Activated T-helper 1 cell treated with anti-CD3 and anti-CD28 coated beads, Interleukin-12 subunit alpha, Interleukin-12 subunit beta, Interleukin-2, Interleukin-4 antibody, amounts not matched to agents 30 ng/mL and 10 ng/mL and 1 ng/mL, durations not matched to agents 14 hours and 24 hours and 36 hours (primary cell): Measurements from ENCODE around the gene OBP2B. TPM values are rescaled to one million over a fixed set of nuclear protein-coding genes. Genes with fewer than 3 reads are reported as not detected.
"Not testable (repeated sequence)": the region's sequence is repeated elsewhere in the genome, so short reads cannot be mapped to it uniquely, and the experiment has no call there.

Experiments used
- DNase-seq: peaks from one replicate; pipeline ENCODE4 v3.0.0; 2021; ENCODE audit warnings: low spot score
- H3K27ac Mint-ChIP-seq: one replicate; pipeline ENCODE4 v1.8.0; 2021; ENCODE audit warnings: mild to moderate bottlenecking, mixed read lengths
- H3K27me3 Mint-ChIP-seq: one replicate; pipeline ENCODE4 v1.8.0; 2022; ENCODE audit warnings: mild to moderate bottlenecking, moderate library complexity, mixed read lengths; ENCODE audit not compliant: insufficient read depth
- H3K36me3 Mint-ChIP-seq: one replicate; pipeline ENCODE4 v1.8.0; 2021; ENCODE audit warnings: low read depth, mixed read lengths
- H3K4me1 Mint-ChIP-seq: one replicate; pipeline ENCODE4 v1.8.0; 2021; ENCODE audit warnings: low read depth, mixed read lengths
- H3K4me3 Mint-ChIP-seq: one replicate; pipeline ENCODE4 v1.8.0; 2021; ENCODE audit warnings: mild to moderate bottlenecking, moderate library complexity, mixed read lengths
- H3K9me3 Mint-ChIP-seq: one replicate; pipeline ENCODE4 v1.8.0; 2021; ENCODE audit warnings: mixed read lengths
- intact Hi-C: fragments of 100-400 bp; cut with micrococcal nuclease; formaldehyde crosslinking; loops from one replicate; pipeline ENCODE4 v1.15.1; 2024
- total RNA-seq: library from RNA; stranded (reverse); gene quantifications from 2 replicates; pipeline ENCODE4 v1.2.3, GENCODE V29; 2022

Gene OBP2B
- total RNA-seq, 1 donor from 2014 or later: not detected

- intact Hi-C loops: no loop called here
- H3K36me3 Mint-ChIP-seq: no peaks in the 10 kb centered on the region
- no peak for DNase-seq
- no peak overlapping the region for H3K27ac Mint-ChIP-seq
- peaks cover 12% of the 10 kb centered on the region for H3K27me3 Mint-ChIP-seq
- no peak overlapping the region for H3K4me3 Mint-ChIP-seq
- H3K4me1 Mint-ChIP-seq: peaks cover 14% of the 10 kb centered on the region
- H3K9me3 Mint-ChIP-seq: no peaks in the 10 kb centered on the region
Measured at GRCh38 chr9:133235549-133236222, 26.6 kb upstream of the OBP2B start.

- peaks cover 12% of the 10 kb centered on the region for H3K27me3 Mint-ChIP-seq
- intact Hi-C loops: no loop called here
- DNase-seq: no peak
- no peak overlapping the region for H3K27ac Mint-ChIP-seq
- H3K4me1 Mint-ChIP-seq: peaks cover 14% of the 10 kb centered on the region
- no peaks in the 10 kb centered on the region for H3K9me3 Mint-ChIP-seq
- H3K36me3 Mint-ChIP-seq: no peaks in the 10 kb centered on the region
- H3K4me3 Mint-ChIP-seq: no peak overlapping the region
Measured at GRCh38 chr9:133234577-133235322, 25.7 kb upstream of the OBP2B start.

GRCh38 chr9:133233681-133234432, 24.8 kb upstream of the OBP2B start:
- Mint-ChIP-seq H3K36me3 (no peaks in the 10 kb centered on the region), H3K4me3 (no peak overlapping the region), H3K27me3 (peaks cover 10% of the 10 kb centered on the region), H3K4me1 (peaks cover 11% of the 10 kb centered on the region), H3K9me3 (no peaks in the 10 kb centered on the region), H3K27ac (no peak overlapping the region)
- DNase-seq: no peak
- intact Hi-C loops: no loop called here

GRCh38 chr9:133231934-133232568, 23.0 kb upstream of the OBP2B start:
- H3K4me3 Mint-ChIP-seq, H3K36me3 Mint-ChIP-seq, intact Hi-C loops, H3K4me1 Mint-ChIP-seq, H3K9me3 Mint-ChIP-seq, DNase-seq, H3K27ac Mint-ChIP-seq, H3K27me3 Mint-ChIP-seq: not testable (repeated sequence)

GRCh38 chr9:133230514-133230913, 21.5 kb upstream of the OBP2B start:
- DNase-seq, H3K27ac Mint-ChIP-seq, H3K36me3 Mint-ChIP-seq, H3K4me3 Mint-ChIP-seq, H3K4me1 Mint-ChIP-seq, H3K9me3 Mint-ChIP-seq, H3K27me3 Mint-ChIP-seq, intact Hi-C loops: not testable (repeated sequence)

GRCh38 chr9:133230093-133230492, 21.0 kb upstream of the OBP2B start:
- intact Hi-C loops: no loop called here
- Mint-ChIP-seq H3K27me3 (peaks cover 2% of the 10 kb centered on the region), H3K4me1 (no peaks in the 10 kb centered on the region), H3K27ac (no peak overlapping the region), H3K36me3 (no peaks in the 10 kb centered on the region), H3K9me3 (no peaks in the 10 kb centered on the region), H3K4me3 (no peak overlapping the region)
- no peak for DNase-seq

GRCh38 chr9:133228474-133229193, 19.6 kb upstream of the OBP2B start:
- intact Hi-C loops, H3K36me3 Mint-ChIP-seq, H3K27ac Mint-ChIP-seq, H3K4me1 Mint-ChIP-seq, DNase-seq, H3K4me3 Mint-ChIP-seq, H3K9me3 Mint-ChIP-seq, H3K27me3 Mint-ChIP-seq: not testable (repeated sequence)

GRCh38 chr9:133227996-133228395, 18.9 kb upstream of the OBP2B start:
- H3K36me3 Mint-ChIP-seq, H3K27me3 Mint-ChIP-seq, H3K9me3 Mint-ChIP-seq, intact Hi-C loops, H3K4me3 Mint-ChIP-seq, H3K4me1 Mint-ChIP-seq, DNase-seq, H3K27ac Mint-ChIP-seq: not testable (repeated sequence)

GRCh38 chr9:133227242-133227860, 18.3 kb upstream of the OBP2B start:
- H3K36me3 Mint-ChIP-seq: no peaks in the 10 kb centered on the region
- intact Hi-C loops: no loop called here
- no peak overlapping the region for H3K27ac Mint-ChIP-seq
- no peak for DNase-seq
- no peak overlapping the region for H3K4me3 Mint-ChIP-seq
- H3K4me1 Mint-ChIP-seq: no peaks in the 10 kb centered on the region
- H3K9me3 Mint-ChIP-seq: no peaks in the 10 kb centered on the region
- peaks cover 8% of the 10 kb centered on the region for H3K27me3 Mint-ChIP-seq

GRCh38 chr9:133226219-133227171, 17.4 kb upstream of the OBP2B start:
- DNase-seq: no peak
- H3K27me3 Mint-ChIP-seq: peaks cover 7% of the 10 kb centered on the region
- no peaks in the 10 kb centered on the region for H3K4me1 Mint-ChIP-seq
- H3K36me3 Mint-ChIP-seq: no peaks in the 10 kb centered on the region
- no peak overlapping the region for H3K27ac Mint-ChIP-seq
- intact Hi-C loops: no loop called here
- H3K9me3 Mint-ChIP-seq: no peaks in the 10 kb centered on the region
- H3K4me3 Mint-ChIP-seq: no peak overlapping the region

GRCh38 chr9:133225171-133226011, 16.3 kb upstream of the OBP2B start:
- H3K4me3 Mint-ChIP-seq: no peak overlapping the region
- peaks cover 6% of the 10 kb centered on the region for H3K27me3 Mint-ChIP-seq
- no peak overlapping the region for H3K27ac Mint-ChIP-seq
- no peaks in the 10 kb centered on the region for H3K4me1 Mint-ChIP-seq
- H3K36me3 Mint-ChIP-seq: no peaks in the 10 kb centered on the region
- intact Hi-C loops: no loop called here
- DNase-seq: no peak
- no peaks in the 10 kb centered on the region for H3K9me3 Mint-ChIP-seq
